A549 treated with AZD2906 at 1 μM for 4 hours (cell line): ENCODE measurements around the gene ZNF605. TPM values are rescaled to one million over a fixed set of nuclear protein-coding genes. Genes with fewer than 3 reads are reported as not detected.

Experiments used
- total RNA-seq: library from RNA; stranded (reverse); fragments of 200-300 nt; extraction: Qiagen RNA extraction; gene quantifications from 5 replicates; pipeline ENCODE4 v1.2.3, GENCODE V29; 2022

ZNF605 gene
- total RNA-seq, result 2.0 to 3.7 TPM (median 3.2 TPM) in 5 replicates

GRCh38 chr12:132956011-132956788 lies at the start of gene ZNF605:
ZNF605 (minus strand) TSS chr12:132956306; CDS start chr12:132945635, 10,671 bp downstream.

DNA sequence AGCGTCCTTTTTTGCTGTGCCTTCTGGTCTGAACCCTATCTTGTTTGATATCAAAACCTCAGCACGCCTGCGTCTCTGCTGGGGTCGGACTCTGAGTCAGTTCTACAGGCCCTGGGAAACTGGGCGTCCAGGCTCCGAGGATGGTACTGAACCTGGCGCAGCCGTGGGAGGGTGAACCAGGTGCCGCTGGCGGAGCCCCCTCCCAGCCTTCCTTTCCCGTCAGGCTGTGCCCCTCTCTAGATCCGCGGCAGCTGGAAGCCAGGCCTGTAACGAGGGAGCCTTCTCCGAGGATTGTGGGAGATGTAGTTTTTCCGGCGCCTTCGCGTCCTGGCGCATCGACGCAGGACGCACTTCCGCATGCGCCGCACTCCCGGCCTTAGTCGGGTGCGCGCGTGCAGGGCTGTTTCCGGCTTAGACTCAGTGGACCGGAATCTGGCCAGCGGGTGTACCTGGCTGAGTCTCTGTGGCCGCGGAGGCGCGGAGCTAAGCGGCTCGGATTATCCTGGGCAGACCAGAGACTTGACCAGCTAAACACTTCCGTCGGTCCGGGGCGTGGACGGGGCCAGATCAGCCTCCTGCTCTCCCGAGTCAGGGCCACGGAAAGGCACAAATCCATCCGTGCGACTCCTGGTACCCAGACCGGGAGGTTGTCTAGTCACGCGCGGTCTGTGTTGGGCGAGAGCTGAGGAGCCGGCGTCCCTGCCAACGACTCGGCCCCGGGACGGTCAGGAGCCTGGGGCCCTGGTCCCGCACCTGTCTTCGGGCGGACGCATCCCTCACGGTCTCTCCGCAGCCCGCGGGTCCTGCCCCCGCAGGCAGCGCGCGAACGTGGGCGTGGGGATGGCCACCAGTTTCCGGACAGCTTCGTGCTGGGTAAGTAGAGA lies 30.1 kb upstream of the ZNF605 start, which contains the start of gene ZNF26:
Gene ZNF26 (plus strand): TSS at position 367 of the 884 bp plus-strand sequence. CDS start 474 bp downstream, at position 841.

GRCh38 chr12:132887513-132888351 lies 68.4 kb downstream of the ZNF605 start, which contains the start of gene CHFR:
CHFR (minus strand) TSS chr12:132887605; CDS start chr12:132887328, 277 bp downstream.

Other genes starting within 250 kb of the ZNF605 start
- 43.5 to 55.2 TPM (median 51.9 TPM) in 5 replicates for gene PGAM5, start 245.5 kb downstream of the ZNF605 start, total RNA-seq
- gene ANKLE2, start 194.5 kb downstream of the ZNF605 start, total RNA-seq, result 66.5 to 80.0 TPM (median 73.3 TPM) in 5 replicates
- gene GOLGA3, start 127.4 kb downstream of the ZNF605 start, total RNA-seq, result 18.4 to 24.1 TPM (median 21.1 TPM) in 5 replicates
- gene CHFR, start 68.7 kb downstream of the ZNF605 start, total RNA-seq, result 19.2 to 22.5 TPM (median 21.1 TPM) in 5 replicates
- 6.8 to 10.5 TPM (median 8.1 TPM) in 5 replicates for gene ZNF26, start 30.1 kb upstream of the ZNF605 start, total RNA-seq
- 10.3 to 14.1 TPM (median 11.7 TPM) in 5 replicates for gene ZNF84, start 81.2 kb upstream of the ZNF605 start, total RNA-seq
- gene ZNF140, start 124.6 kb upstream of the ZNF605 start, total RNA-seq, result 7.8 to 12.0 TPM (median 8.6 TPM) in 5 replicates
- 0.23 to 0.35 TPM (median 0.32 TPM) in 5 replicates for gene ZNF891, start 174.0 kb upstream of the ZNF605 start, total RNA-seq
- 0.94 to 1.6 TPM (median 1.2 TPM) in 5 replicates for gene ZNF10, start 174.3 kb upstream of the ZNF605 start, total RNA-seq
- 9.2 to 16.0 TPM (median 9.7 TPM) in 5 replicates for gene ZNF268, start 225.2 kb upstream of the ZNF605 start, total RNA-seq